NCI-H1092 (cell line): ENCODE results near the gene ZNF212.

Source experiments
- DNase-seq: peaks from one replicate; lab custom pipeline; 2025; lab: John Stamatoyannopoulos, UW

The ZNF212 gene

DNA sequence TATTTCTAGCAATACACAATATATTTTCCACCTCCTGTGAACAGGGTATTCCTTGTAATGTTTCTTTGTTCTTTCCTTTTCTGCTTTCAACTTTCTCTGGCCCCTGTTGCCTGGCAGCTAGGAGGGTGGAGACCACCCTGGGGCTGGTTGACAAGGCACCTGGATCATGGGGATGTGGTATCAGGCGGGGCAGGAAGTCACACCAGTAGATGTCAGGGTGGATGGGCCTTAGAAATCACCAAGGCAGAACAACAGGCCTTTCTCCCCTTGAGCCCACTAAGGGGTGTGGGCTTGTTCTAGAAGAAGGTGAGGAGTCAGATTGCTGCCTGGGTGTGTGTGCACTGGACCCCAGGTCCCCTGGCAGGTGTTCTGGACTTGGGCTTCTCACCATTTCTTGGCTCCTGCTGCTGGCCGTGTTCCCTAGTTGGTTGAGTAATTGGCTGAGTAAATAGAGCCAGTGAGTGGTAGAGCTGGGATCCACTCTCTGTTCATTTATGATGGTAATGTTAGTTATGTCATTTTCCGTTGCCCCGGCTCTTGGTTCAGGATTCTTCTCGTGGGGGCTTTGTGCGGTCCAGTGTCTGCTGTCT lies 47.5 kb downstream of the ZNF212 start:
- DNase-seq = no peak

DNA sequence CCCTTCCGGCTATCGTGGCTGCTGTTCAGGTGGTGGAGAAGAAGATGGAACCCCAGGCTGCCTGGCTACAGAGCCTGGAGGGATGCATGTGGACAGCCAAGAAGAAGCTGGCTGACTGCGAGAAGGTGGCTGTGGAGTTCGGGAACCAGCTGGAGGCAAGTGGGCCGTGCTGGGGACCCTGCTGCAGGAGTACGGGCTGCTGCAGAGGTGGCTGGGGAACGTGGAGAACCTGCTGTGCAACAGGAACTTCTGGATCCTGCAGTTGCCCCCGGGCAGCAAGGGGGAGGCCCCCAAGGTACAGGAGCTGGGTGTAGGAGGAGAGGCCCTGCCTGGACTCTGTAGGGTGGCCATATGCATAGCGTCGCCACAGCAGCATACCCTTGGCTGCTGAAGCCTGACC lies 48.2 kb downstream of the ZNF212 start:
- DNase-seq = no peak

DNA sequence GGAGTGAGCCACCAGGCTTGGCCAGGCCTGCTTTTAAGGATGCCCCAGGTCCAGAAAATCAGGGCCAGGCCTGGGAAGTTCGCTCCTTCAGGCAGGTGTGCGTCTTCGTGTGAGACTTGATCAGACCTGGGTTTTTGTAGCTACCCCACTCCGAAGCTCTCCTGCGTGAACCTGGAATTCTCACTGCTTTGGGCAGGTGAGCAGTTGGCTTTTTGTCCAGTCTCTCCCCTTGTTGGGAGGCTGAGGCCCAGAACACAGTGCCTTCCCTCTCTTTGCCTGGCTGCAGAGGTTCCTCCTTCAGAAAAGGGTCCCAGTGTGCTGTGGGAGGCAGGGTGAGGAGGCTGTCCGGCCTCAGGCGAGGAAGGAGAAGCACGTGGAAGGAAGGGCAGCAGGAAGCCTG lies 49.8 kb downstream of the ZNF212 start:
- no peak for DNase-seq

DNA sequence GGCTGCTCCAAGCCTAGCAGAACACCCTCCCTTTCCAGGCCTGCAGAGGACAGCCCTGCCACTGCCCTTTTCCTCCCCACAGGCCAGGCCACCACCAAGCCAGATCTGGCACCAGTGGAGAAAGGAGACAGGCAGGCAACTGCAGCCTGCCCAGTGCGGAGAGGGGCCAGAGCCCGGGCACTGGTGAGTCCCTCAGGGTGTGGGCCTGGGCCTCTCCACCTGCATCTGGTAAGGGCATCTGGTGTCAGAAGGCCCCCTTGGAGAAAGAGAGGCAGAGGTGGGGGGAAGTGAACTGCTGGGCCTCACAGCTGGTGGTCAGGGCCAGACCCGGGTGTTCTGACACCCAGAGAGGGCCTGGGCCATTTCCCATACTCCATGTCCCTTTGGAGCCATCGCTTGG lies 50.4 kb downstream of the ZNF212 start:
- DNase-seq = no peak

DNA sequence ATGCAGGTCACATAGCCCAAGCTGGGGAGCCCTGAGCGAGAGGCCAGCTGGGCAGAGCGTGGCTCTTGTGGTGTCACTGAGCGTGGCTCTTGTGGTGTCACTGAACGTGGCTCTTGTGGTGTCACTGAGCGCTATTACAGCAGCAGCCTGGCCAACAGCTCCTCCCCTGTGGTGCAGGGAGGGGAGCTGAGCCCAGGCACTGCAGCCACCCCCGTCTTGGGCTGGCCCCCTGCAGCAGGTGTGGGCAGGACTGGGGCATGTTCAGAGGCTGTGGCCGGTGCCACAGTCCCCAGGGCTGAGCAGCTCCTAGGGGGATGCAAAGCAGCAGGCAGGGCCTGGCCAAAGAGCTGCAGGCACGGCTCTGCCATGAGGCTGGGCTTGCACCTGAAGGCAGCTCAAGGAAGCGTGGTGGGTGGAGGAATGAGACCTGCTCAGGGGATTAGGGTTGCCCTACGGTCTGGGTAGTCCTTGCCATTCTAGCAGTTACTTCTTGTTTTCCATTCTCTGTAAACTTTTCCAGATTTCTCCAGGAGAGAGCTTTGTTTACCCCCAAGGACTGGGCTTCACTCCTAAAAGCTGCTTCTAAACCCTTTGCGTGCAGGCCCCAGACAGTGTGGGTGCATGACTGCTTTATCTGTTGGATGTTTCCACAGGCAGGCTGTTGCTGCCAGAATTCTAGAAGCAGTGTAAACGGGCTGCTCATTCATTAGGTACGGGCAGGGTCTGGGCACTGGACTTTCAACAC lies 51.8 kb downstream of the ZNF212 start:
- DNase-seq = no peak

DNA sequence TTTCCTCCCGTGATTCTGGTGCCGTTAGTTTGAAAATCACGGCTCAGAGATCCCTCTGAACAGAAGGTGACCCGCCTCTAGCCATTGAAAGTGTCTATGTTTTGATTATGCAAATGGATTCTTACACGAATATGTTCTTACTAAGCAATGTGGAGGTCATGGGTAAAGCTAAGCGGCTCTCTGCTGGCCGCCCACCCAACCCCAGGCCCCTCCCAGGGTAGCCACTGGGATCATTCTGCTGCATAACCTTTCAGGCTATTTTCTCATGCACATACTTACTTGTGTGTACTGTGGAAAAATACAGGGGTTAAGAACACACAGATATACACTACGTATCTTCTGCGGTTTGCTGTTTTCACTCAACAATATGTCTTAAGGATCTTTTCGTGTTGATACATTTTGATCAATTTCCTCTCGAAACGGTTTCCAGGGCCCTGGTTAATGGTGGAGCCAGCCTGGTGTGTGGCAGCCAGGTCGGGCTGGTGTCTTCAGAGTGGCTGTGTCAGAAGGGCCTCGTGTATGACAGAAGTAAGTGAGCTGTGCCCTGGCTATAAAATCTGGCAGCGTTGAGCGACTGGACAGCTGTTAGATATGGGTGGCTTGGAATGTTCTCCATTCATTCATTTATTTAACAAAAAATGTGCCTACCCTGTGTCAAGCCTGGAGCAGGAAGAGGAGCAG lies 52.5 kb downstream of the ZNF212 start:
- DNase-seq = no peak

DNA sequence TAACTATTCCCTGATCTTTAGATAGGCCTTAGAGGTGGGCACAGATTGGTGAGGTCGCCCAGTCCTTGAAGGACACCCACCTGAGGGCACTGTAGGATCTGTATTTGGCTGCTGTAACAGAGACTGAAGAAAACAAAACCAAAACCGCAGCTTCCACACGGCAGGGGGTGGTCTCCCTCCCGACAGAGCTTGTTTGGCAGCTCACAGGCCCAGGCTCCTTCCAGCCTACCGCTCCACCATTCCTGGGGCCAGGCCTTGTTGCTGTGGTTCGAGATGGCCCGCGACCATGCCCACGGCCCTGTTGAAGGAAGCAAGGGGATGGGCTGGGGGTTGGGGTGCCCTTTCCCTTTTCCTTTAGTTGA lies 53.0 kb downstream of the ZNF212 start:
- no peak for DNase-seq

DNA sequence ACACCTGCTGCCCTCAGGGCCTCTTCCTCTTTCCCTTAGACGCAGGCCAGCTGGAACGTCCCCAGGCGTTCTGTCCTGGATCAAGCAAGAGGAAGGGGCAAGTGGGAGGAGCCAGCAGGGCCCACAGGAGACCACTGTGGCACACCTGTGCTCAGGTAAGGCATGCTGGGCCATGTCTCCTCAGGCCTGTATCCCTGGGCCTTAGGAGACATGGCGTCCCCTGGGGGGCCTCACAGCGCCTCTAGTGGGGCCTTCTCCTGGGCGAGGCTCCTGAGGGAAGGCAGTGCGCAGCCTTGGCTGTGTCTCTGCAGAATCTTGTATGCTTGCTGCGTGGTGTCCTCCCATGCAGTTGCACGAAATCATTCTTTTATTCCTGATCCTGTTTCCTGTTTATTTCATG lies 53.9 kb downstream of the ZNF212 start:
- DNase-seq = no peak

DNA sequence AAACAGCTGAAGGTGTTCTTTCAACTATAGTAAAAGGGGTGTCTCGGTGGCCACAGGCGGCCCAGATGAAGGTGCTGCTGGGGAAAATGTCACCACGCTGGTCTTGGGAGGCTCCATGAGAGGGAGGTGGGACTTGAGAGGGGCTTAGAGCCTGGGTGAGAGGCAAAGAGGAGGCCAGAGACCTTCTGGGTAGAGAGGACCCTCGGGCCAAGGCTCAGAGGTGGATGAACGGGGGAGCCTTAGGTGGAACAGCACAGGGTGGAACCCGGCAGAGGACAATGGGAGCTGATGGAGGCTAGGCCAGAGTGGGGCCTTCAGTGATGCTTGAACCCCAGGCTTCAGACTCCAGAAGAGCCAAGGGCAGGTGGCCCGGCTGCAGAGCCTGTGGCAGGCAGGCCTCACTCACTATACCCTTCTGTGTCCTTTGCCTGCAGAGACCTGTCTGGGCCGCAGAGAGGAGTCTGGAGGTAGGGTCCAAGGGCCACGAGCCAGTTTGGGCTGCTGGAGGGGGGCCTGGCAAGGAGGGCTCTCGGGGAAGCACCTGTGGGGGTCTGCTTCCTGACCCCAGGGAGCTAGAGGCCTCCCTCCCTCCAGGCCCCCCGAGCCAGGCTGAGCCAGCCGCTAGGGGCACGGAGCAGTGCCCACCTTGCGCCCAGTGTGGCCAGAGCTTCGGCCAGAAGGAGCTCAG lies 54.6 kb downstream of the ZNF212 start:
- no peak for DNase-seq

DNA sequence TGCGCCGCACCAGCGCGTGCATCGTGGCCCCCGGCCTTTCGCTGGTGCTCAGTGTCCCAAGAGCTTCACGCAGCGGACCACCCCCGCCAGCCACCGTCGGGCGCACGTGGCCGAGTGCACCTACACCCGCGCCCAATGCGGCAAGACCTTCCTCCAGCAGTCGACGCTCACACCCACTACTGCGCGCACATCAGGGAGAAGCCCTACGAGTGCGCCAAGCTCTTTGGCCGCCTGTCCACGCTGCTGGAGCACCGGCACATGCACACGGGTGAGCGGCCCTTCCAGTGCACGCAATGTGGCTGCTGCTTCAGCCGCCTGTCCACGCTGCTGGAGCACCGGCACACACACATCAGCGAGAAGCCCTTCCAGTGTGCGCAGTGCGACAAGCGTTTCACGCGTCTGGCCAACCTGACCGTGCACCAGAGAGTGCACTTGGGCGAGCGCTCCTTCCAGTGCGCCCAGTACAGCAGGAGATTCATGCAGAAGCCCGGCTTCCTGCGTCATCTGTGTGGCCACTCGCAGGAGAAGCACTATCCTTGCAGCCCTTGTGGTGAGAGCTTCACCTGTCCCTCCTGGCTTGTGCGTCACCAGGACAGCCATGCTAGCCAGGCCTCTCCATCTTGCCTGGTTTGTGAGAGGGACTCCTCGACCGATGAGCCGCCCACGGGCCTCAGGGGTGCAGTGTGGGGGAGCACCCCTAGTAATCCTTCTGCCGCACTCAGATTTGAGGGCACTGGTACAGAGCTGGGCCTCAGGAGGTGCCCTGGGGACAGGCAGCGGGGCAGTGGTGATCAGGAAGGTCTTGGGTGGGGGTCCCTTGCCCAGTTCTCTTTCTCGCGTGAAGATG lies 55.4 kb downstream of the ZNF212 start:
- no peak for DNase-seq

DNA sequence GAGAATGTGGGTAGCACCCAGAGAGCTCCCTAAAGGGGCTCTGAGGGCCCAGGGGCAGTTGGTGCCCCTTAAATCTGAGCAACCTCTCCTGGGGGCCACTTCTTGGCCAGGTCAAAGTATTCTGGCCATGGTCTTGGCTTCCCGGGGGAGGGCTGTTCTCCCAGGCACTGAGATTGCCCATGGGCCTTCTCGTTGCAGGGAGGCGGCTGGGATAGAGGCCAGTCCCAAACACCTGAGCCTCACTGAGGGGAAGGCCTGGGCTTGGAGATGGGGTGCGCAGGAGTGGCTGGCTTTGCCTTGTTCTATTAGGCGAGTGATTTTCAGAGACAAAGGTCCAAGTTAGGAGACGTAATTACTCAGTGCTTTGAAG lies 56.0 kb downstream of the ZNF212 start:
- DNase-seq = no peak

DNA sequence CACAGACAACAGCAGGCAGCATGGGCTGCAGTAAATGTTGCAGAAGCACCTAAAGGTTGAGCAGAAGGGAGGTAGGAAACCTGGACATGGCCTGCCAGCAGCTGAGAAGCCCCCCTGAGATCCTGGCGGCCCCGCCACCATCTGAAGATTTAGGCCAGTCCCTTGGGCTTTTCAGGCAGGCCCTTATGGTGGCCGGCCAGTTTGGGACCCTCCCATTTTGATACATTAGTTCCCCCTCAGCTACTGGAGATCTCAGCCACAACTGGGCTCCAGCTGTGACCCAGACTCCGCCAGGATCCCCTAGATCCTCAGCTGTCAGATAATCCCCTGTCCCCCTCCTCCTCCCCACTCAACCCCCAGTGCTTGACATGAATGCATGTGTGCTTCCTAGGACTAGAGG lies 56.9 kb downstream of the ZNF212 start:
- DNase-seq = no peak

DNA sequence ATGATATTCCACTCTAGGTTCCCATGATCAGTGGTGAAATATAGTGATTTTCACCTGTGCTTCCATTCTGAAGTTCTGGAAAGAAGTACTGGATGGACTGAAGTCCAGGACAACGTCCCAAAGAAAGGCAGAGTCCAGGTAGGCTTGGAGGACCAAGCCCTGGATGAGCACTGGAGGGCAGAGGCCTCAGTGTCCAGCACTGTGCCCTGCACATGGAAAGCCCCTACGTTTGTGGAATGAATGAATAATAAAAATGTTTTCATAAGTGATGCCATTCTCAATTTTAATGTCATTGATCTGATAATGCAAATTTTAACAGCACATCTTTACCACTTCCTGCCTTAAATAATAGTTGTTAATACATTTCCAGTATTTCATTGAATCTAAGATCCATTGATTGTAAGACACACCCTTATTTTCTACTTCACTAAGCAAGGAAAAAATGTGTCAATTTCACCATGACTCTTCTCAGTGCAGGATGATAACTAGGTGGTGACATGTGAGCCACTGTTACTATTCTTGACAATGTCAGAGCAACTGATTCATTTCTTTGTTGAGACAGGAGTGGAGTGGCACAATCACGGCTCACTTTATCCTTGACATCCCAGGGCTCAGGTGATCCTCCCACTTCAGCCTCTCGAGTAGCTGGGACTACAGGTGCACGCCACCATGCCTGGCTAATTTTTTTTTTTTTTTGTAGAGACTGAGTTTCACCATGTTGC lies 57.7 kb downstream of the ZNF212 start:
- no peak for DNase-seq

DNA sequence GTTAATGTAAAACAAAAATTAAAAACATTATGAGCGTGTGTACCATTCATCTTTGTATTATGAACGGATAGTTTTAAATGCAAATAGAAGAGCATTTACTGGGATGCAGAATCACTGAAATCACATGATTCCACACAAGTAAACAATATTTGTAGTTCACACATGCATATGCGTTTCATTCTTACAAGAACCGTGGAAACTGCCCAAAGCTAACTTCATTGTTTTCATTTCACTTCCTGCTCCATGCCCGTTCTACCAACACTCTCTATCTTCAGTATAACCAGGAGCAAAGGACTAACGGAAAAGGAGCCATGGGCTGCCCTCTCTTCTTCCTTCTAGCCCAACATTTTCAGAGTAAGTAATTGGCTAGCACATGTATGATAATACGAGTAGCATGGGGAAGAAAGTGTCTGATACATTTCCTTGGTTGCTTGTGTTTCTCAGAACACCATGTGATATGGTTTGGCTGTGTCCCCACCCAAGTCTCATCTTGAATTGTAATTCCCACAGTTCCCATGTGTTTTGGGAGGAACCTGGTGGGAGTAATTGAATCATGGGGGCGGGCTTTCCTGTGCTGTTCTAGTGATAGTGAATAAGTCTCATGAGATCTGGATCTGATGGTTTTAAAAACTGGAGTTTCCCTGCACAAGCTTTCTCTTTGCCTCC lies 61.3 kb downstream of the ZNF212 start:
- no peak for DNase-seq

DNA sequence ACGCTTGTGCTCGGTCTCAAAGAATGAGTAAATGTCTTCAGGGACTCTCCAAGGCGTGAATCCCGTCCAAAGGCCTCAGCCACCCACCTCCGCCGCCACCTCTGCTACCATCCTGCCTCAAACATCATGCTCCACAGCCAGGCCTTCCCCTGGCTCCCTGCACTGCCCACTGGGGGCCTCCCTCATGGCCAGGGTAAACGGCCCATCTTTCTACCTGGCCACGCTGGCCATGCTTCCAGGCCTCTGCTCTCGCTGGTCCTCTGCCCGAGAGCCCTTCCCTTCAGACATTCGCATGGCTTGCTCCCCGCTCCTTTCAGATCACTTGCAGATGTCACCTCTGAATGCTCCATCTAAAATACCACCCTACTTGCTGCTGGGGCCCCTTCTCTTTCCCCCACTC lies 62.8 kb downstream of the ZNF212 start:
- DNase-seq = no peak

DNA sequence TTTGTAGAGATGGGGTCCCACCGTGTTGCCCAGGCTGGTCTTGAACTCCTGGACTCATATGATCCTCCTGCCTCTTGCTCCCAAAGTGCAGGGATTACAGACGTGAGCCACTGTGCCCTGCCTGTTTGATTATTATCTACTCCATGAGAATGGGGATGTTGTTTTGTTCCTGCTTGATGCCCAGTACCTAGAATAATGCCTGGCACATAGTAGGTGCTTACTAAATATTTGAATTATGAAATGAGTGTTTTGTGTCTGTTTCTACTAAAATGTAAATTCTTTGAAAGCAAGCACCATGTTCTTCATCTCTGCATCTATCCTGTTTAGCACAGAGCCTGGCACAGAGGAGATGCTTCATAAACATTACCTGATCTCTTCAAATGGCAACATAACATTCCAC lies 63.4 kb downstream of the ZNF212 start:
- no peak for DNase-seq

DNA sequence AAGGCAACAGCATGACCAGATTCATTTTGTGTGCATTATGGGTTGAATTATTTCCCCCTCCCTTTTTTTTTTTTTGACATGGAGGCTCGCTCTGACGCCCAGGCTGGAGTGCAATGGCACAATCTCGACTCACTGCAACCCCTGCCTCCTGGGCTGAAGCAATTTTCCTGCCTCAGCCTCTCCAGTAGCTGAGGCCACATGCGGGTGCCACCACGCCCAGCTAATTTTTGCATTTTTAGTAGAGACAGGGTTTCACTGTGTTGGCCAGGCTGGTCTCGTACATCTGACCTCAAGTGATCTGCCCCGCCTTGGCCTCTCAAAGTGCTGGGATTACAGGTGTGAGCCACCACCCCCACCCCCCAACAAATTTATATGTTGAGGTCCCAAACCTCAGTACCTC lies 64.6 kb downstream of the ZNF212 start:
- no peak for DNase-seq
